ENCODE data around the gene PBX1. TPM values are rescaled to one million over a fixed set of nuclear protein-coding genes. Genes with fewer than 3 reads are reported as not detected.

Gene PBX1
- total and polyA plus RNA-seq, 2 donors (not counting 3 experiments of a cell fraction or from before 2014, with no cell fraction given): 10.7 to 24.1 TPM

GRCh38 chr1:164875518-164875917 lies 316.5 kb downstream of the PBX1 start:
- no TSS peak for BruUV-seq (replicated peaks)
- H4K20me1 ChIP-seq (replicated peaks; ENCODE audit: control insufficient read depth, extremely low read depth, insufficient read depth, low read length): no peaks in the 10 kb centered on the region
- ChIA-PET POLR2A (no interaction called here), CTCF (no interaction called here)
- H3K9ac ChIP-seq (replicated peaks; ENCODE audit: extremely low read depth, insufficient read depth, low read length): no peak overlapping the region
- H3K27ac ChIP-seq (ENCODE audit: insufficient read depth, low read depth, low read length): no peak overlapping the region
- H3K36me3 ChIP-seq (ENCODE audit: control insufficient read depth in 2 of 2, extremely low read depth in 1 of 2, insufficient read depth in 2 of 2, low read length in 2 of 2): no peaks in the 10 kb centered on the region
- H3K4me2 ChIP-seq (ENCODE audit: insufficient read depth, low read length): no peak overlapping the region
- DNase-seq (ENCODE audit: low read depth, low spot score): no peak
- no peaks in the 10 kb centered on the region for H3K4me1 ChIP-seq (ENCODE audit: control insufficient read depth, extremely low read depth, insufficient read depth, low read length)
- H3K27me3 ChIP-seq (ENCODE audit: control insufficient read depth in 2 of 2, insufficient read depth in 2 of 2, low read length in 2 of 2): no peaks in the 10 kb centered on the region
- intact Hi-C loops (cut with micrococcal nuclease) (no loop called here), dilution Hi-C loops (cut with MboI; ENCODE audit: extremely low pct_ligation_motif_present, low sequenced_read_pairs) (no loop called here)
- H3K9me1 ChIP-seq (replicated peaks; ENCODE audit: control insufficient read depth, extremely low read depth, insufficient read depth, low read length): peaks cover 3% of the 10 kb centered on the region
- no peak overlapping the region for H2AFZ ChIP-seq (ENCODE audit: low read depth, low read length)
- FAIRE-seq: no peak
- TF ChIP-seq POLR2A (IDR thresholded peaks at IDR 0.05; ENCODE audit: low read depth, low read length) (no peak), POLR2AphosphoS5 (IDR thresholded peaks at IDR 0.05; ENCODE audit: insufficient read depth, low read depth, low read length) (no peak), CTCF (IDR thresholded peaks at IDR 0.05; ENCODE audit: extremely low read depth in 1 of 2, insufficient read depth in 1 of 2, low read depth in 1 of 2, low read length in 2 of 2) (no peak), EZH2 (IDR thresholded peaks at IDR 0.05; ENCODE audit: borderline replicate concordance, low read depth, low read length, severe bottlenecking) (no peak), FOS (IDR thresholded peaks at IDR 0.05; ENCODE audit: borderline replicate concordance, insufficient read depth, low read length) (no peak), JUN (IDR thresholded peaks at IDR 0.05; ENCODE audit: borderline replicate concordance, insufficient read depth, insufficient read length, low read depth) (no peak), MYC (IDR thresholded peaks at IDR 0.05; ENCODE audit: low read depth, low read length) (no peak), GATA2 (IDR thresholded peaks at IDR 0.05; ENCODE audit: insufficient read depth, insufficient read length, low read depth, low read length) (no peak)
- H3K79me2 ChIP-seq (ENCODE audit: control insufficient read depth, insufficient read depth, low read length): no peaks in the 10 kb centered on the region
- H3K4me3 ChIP-seq (replicated peaks in 1 of 3; ENCODE audit: insufficient read depth in 1 of 3, low read depth in 1 of 3, low read length in 3 of 3): no peak overlapping the region
- no peaks in the 10 kb centered on the region for H3K9me3 ChIP-seq (replicated peaks; ENCODE audit: control insufficient read depth, insufficient read depth, low read length)
